Superior temporal gyrus (tissue), 1 donor: ENCODE data around the gene HEPHL1.

Source experiments
- DNase-seq: peaks from one replicate; pipeline ENCODE4 v3.0.0-alpha.2; 2016; ENCODE audit errors: extremely low spot score

Gene HEPHL1

DNA sequence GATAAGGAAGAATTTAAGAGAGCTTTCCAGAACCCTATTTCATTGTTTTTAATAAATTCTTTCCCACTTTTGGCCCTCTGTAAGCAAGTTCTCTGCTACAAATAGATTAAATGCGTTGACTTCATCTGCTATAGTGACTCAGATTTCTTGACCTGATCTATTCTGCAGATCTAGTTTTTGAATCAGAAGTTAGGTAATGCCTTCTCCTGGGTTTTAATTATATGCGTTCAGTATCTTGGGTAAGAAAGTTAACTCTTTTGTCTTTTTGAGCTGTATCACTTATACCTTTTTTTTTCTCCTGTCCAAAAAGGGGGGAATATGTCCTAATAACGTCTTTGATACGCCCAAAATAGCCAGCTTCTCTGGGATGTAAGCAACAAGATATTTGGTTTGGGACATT, 2.4 kb upstream of the HEPHL1 start:
- DNase-seq: no peak

DNA sequence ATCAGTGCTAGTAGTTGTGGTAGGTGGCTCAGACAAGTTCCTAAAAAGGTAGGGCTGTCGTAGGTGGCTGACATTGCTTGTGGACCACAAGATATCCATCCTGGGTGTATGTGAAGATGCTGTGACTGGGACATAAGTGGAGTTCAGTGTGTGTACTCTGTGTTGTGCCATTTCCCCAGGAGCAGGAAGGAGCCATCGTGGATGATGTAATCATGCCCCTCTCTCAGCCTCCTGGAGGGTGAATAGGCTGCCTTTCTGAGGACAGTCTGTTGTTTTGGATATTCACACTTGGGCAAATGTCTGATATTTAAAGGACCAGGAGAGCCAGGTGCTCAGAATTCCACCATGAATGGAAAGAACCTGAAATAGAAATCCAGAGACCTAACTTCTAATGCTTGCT, 2.7 kb downstream of the HEPHL1 start:
- no peak for DNase-seq

- DNase-seq: no peak
Observed at GRCh38 chr11:94024547-94024946, 3.4 kb downstream of the HEPHL1 start.

- no peak for DNase-seq
Observed at GRCh38 chr11:94025690-94026394, 4.7 kb downstream of the HEPHL1 start.

GRCh38 chr11:94027210-94027609, 6.1 kb downstream of the HEPHL1 start:
- no peak for DNase-seq

GRCh38 chr11:94028436-94028835, 7.3 kb downstream of the HEPHL1 start:
- DNase-seq: no peak

- DNase-seq: no peak
Observed at GRCh38 chr11:94030059-94030458, 8.9 kb downstream of the HEPHL1 start.

DNA sequence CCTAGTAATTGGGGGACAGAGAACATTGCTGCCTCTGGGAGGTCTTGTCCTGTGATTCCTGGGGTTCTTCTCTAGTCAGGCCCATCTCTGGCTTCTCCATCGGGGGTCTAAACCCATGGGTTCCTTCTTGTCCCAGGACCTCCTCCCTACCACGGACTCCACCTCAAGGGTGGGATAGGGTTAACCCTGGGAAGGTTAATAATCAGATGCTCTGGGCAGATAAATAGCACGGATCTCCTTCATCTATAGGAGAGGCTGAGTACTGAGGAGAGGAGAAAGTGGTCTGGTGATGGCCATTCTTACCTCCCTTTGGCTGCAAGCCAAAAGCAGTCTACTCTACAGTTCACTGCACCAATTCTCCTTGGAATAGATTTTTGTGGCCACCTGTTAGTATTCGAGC, 10.5 kb downstream of the HEPHL1 start:
- no peak for DNase-seq

GRCh38 chr11:94032066-94032465, 10.9 kb downstream of the HEPHL1 start:
- no peak for DNase-seq

- DNase-seq: no peak
Observed at GRCh38 chr11:94032725-94033124, 11.6 kb downstream of the HEPHL1 start.

DNA sequence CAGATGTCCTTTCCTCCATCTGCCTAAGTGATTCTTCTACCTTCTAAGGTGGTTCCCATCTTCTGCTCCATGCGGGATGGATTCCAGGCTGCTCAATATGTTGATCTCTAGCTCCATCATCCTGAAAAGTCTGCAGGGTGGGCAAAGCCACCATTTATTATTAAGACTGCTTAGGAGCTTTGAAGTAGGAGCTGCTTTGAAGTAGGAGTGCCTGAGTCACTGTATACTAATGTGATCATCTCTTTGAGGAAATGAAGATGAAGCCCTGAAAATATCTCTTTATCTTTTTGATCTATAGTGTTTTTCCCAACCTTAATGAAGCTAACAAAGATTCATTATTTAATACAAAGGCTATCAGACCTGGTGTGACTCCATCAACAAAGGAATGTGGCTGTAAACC, 13.1 kb downstream of the HEPHL1 start:
- no peak for DNase-seq

GRCh38 chr11:94036096-94036495, 14.9 kb downstream of the HEPHL1 start:
- no peak for DNase-seq

- DNase-seq: no peak
Observed at GRCh38 chr11:94043241-94043640, 22.1 kb downstream of the HEPHL1 start.

- no peak for DNase-seq
Observed at GRCh38 chr11:94046796-94047195, 25.6 kb downstream of the HEPHL1 start.

GRCh38 chr11:94048032-94048709, 27.0 kb downstream of the HEPHL1 start:
- DNase-seq: no peak

- DNase-seq: no peak
Observed at GRCh38 chr11:94049351-94049750, 28.2 kb downstream of the HEPHL1 start.

GRCh38 chr11:94058630-94059029, 37.5 kb downstream of the HEPHL1 start:
- no peak for DNase-seq

DNA sequence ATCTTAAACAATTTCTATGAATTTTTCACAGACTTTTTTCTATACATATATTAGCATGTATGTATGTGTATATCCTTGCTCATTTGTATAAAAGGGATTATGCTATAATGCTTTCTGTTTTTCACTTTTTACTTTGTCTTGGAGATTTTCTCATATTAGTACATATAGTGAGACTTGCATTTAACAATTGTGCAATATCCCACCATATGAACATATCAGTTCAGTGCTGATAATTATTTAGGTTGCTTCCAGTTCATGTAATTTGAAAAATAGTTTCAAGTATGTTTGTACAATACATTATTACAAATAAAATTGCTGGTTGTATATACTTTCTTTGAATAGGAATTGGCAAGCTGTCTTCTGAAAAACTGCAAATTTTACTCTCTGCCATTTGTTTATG, 37.9 kb downstream of the HEPHL1 start:
- DNase-seq: no peak

DNA sequence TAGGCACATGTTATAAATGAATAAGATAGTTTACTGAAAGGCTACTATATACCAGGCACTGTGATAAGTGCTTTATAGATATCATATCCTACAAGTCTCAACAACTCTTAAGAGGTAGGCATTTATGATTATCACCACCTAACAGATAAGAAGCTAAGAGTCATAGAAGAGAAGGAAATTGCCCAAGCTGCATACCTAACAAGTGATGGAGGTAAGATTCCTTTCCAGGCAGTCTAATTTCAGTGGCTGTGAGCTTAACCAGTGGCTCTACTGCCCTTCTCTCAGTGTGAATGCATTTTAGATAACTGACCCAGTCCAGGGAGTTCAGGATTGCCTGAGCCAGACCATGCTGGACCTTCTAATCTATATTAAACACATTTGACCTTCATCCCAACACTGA, 39.2 kb downstream of the HEPHL1 start:
- DNase-seq: no peak

GRCh38 chr11:94062360-94062759, 41.2 kb downstream of the HEPHL1 start:
- no peak for DNase-seq

DNA sequence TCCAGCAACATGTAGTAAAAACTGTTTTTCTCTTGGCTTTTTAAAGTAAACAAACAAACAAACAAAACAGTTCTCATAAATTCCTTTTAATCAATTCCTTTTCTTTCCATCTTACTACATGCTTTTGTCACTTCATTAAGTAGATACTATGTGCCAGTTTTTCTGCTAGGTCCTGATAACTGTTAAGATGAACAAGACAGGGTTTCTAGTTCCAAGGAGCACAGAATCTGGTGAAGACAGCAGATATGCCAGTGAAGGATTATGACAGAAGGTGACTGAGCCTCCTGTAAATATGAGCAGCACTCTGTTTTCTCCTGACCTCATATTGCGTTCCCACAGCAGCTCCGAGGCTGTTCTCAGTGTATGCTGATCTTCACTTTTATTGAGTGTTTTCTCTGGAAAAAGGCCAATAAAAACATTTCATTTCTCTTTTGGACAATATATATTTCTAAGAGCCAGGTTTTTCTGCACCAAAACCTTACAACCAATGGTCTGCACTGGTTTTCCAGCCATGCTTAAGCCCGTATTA, 45.8 kb downstream of the HEPHL1 start:
- DNase-seq: no peak

GRCh38 chr11:94068764-94069163, 47.6 kb downstream of the HEPHL1 start:
- no peak for DNase-seq

DNA sequence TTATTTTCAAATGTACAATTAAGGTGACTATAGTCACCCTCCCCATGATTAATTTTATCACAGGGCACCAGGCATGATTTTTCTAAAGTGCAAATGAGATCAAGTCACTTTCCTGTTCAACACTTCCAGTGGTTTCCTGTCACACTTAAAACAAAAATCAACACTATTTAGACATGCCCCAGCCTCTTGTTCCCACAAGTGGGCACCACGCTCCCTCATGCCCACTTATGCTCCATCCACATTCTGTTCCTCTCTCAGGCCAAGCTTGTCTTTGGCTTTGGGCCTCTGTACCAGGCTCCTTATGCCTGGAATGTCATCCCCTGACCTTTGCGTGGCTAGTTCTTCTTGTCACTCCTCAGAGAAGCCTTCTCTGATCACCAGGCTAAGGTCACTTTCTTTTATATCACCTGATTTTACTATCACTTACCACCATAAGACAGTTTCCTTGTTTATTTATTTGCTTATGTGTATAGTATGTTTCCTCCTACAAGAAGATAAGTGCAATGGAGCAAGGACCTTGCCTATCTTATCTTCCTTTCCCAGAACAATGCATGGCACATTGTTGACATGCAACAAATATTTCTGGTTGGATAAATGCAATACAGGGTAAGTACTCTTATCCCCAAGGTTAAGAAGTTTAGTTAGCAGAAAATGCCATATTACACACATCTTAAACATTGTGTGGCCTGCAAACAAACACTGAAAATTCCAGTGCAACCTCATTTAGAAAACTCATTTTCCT, 56.6 kb downstream of the HEPHL1 start:
- DNase-seq: no peak
